Ramos (cell line): ENCODE measurements around the gene OR4K1.
"Not testable (repeated sequence)": the region's sequence is repeated elsewhere in the genome, so short reads cannot be mapped to it uniquely, and the experiment has no call there.

ENCODE experiments used
- in situ Hi-C: fragments of 300-500 bp; cut with MboI; formaldehyde crosslinking; loops from one replicate; pipeline ENCODE4 v1.14.3; 2022; ENCODE audit warnings: low sequenced_read_pairs; ENCODE audit not compliant: unreplicated experiment

OR4K1 gene

GRCh38 chr14:19930617-19931016 is at the start of gene OR4K1:
Gene OR4K1, plus strand, starts transcription at chr14:19930917. Its CDS starts 4,750 bp downstream, at chr14:19935667.
- in situ Hi-C loops = no loop called here

GRCh38 chr14:19895282-19895681 is 35.4 kb upstream of the OR4K1 start:
- in situ Hi-C loops = no loop called here

- in situ Hi-C loops = no loop called here
These were observed 29.7 kb upstream of the OR4K1 start for GRCh38 chr14:19900999-19901398.

- in situ Hi-C loops = no loop called here
These were observed 28.3 kb upstream of the OR4K1 start for GRCh38 chr14:19902409-19902808.

GRCh38 chr14:19906665-19907064 is 24.1 kb upstream of the OR4K1 start:
- in situ Hi-C loops = no loop called here

GRCh38 chr14:19911114-19911513 is 19.6 kb upstream of the OR4K1 start:
- in situ Hi-C loops = no loop called here

GRCh38 chr14:19917243-19917642 is 13.5 kb upstream of the OR4K1 start:
- in situ Hi-C loops = no loop called here

GRCh38 chr14:19917955-19918518 is 12.7 kb upstream of the OR4K1 start:
- in situ Hi-C loops = no loop called here

GRCh38 chr14:19918553-19919264 is 12.0 kb upstream of the OR4K1 start:
- in situ Hi-C loops = no loop called here

- in situ Hi-C loops = no loop called here
These were observed 10.6 kb upstream of the OR4K1 start, which contains the start of gene OR4K5 for GRCh38 chr14:19920021-19920657. Gene OR4K5, plus strand, starts transcription at chr14:19920607. Its CDS starts 0 bp downstream, at chr14:19920607.

- in situ Hi-C loops = no loop called here
These were observed 11.0 kb downstream of the OR4K1 start for GRCh38 chr14:19941668-19942067.

GRCh38 chr14:19947413-19948090 is 16.8 kb downstream of the OR4K1 start:
- in situ Hi-C loops = no loop called here

GRCh38 chr14:19949218-19949617 is 18.5 kb downstream of the OR4K1 start:
- in situ Hi-C loops = no loop called here

- in situ Hi-C loops = not testable (repeated sequence)
These were observed 39.0 kb downstream of the OR4K1 start for GRCh38 chr14:19969735-19970134.

- in situ Hi-C loops = no loop called here
These were observed 44.1 kb downstream of the OR4K1 start for GRCh38 chr14:19974844-19975243.

GRCh38 chr14:19975291-19975690 is 44.6 kb downstream of the OR4K1 start, which contains the start of gene OR4K15:
Gene OR4K15, plus strand, starts transcription at chr14:19975591. Its CDS starts 0 bp downstream, at chr14:19975591.
- in situ Hi-C loops = no loop called here
